H9 (cell line): ENCODE results near the gene PPP1R13B. TPM values are rescaled to one million over a fixed set of nuclear protein-coding genes. Genes with fewer than 3 reads are reported as not detected.

ENCODE experiments used
- DNase-seq: peaks from one replicate; pipeline ENCODE4 v3.0.0-alpha.2; 2017
- H2AFZ ChIP-seq: one replicate; pipeline ENCODE4 v1.6.1; 2013; ENCODE audit warnings: mild to moderate bottlenecking, low read length, control low read depth, moderate library complexity
- H2AK5ac ChIP-seq: 2 replicates; pipeline ENCODE4 v1.6.1; 2013; ENCODE audit warnings: low read length, control low read depth, mixed read lengths; ENCODE audit not compliant: insufficient read length
- H2BK120ac ChIP-seq: one replicate; pipeline ENCODE4 v1.6.1; 2013; ENCODE audit warnings: low read depth, mild to moderate bottlenecking, low read length, control low read depth, inconsistent platforms; ENCODE audit not compliant: poor library complexity, severe bottlenecking
- H2BK12ac ChIP-seq: 2 replicates; pipeline ENCODE4 v1.6.1; 2013; ENCODE audit warnings: low read length, control low read depth, mixed read lengths, low read depth; ENCODE audit not compliant: insufficient read length
- H2BK15ac ChIP-seq: 2 replicates; pipeline ENCODE4 v1.6.1; 2013; ENCODE audit warnings: low read depth, low read length, control low read depth
- H2BK20ac ChIP-seq: one replicate; pipeline ENCODE4 v1.6.1; 2013; ENCODE audit warnings: low read depth, mild to moderate bottlenecking, low read length, control low read depth, inconsistent platforms; ENCODE audit not compliant: poor library complexity, severe bottlenecking
- H2BK5ac ChIP-seq: 2 replicates; pipeline ENCODE4 v1.6.1; 2013; ENCODE audit warnings: low read length, control low read depth, mixed read lengths; ENCODE audit not compliant: insufficient read length
- H3K14ac ChIP-seq: 2 replicates; pipeline ENCODE4 v1.6.1; 2013; ENCODE audit warnings: low read length, control low read depth; ENCODE audit not compliant: insufficient read depth
- H3K18ac ChIP-seq: 2 replicates; pipeline ENCODE4 v1.6.1; 2013; ENCODE audit warnings: low read depth, mild to moderate bottlenecking, mixed read lengths, low read length, control low read depth; ENCODE audit not compliant: insufficient read length
- H3K23ac ChIP-seq: 2 replicates; pipeline ENCODE4 v1.6.1; 2013; ENCODE audit warnings: low read length, control low read depth, mixed read lengths, low read depth; ENCODE audit not compliant: insufficient read length
- H3K23me2 ChIP-seq: 2 replicates; pipeline ENCODE4 v1.6.1; 2013; ENCODE audit warnings: low read depth, mild to moderate bottlenecking, mixed read lengths, low read length, control low read depth; ENCODE audit not compliant: insufficient read length, poor library complexity, severe bottlenecking
- H3K27ac ChIP-seq: 2 replicates; pipeline ENCODE4 v1.5.1; 2013; ENCODE audit warnings: low read length, control low read depth, mixed read lengths, low read depth; ENCODE audit not compliant: insufficient read length
- H3K27me3 ChIP-seq: 2 replicates; pipeline ENCODE4 v1.6.1; 2013; ENCODE audit warnings: low read length, control low read depth, inconsistent platforms; ENCODE audit not compliant: insufficient read depth
- H3K4ac ChIP-seq: 2 replicates; pipeline ENCODE4 v1.6.1; 2013; ENCODE audit warnings: low read depth, mild to moderate bottlenecking, control low read depth, inconsistent platforms, low read length, moderate library complexity
- H3K4me1 ChIP-seq: 2 replicates; pipeline ENCODE4 v1.6.1; 2013; ENCODE audit warnings: low read length, control low read depth, inconsistent platforms; ENCODE audit not compliant: insufficient read depth
- H3K4me2 ChIP-seq: 2 replicates; pipeline ENCODE4 v1.6.1; 2013; ENCODE audit warnings: low read length, control low read depth, mixed read lengths; ENCODE audit not compliant: insufficient read length, insufficient read depth
- H3K56ac ChIP-seq: 2 replicates; pipeline ENCODE4 v1.6.1; 2013; ENCODE audit warnings: low read depth, mild to moderate bottlenecking, mixed read lengths, low read length, control low read depth; ENCODE audit not compliant: insufficient read length
- H3K79me1 ChIP-seq: 2 replicates; pipeline ENCODE4 v1.6.1; 2013; ENCODE audit warnings: low read depth, mild to moderate bottlenecking, moderate library complexity, low read length, control low read depth, inconsistent platforms; ENCODE audit not compliant: insufficient read depth, poor library complexity, severe bottlenecking
- H3K79me2 ChIP-seq: 2 replicates; pipeline ENCODE4 v1.6.1; 2013; ENCODE audit warnings: low read length, control low read depth, inconsistent platforms; ENCODE audit not compliant: insufficient read depth
- H3K9ac ChIP-seq: 2 replicates; pipeline ENCODE4 v1.6.1; 2013; ENCODE audit warnings: low read length, control low read depth, mixed read lengths; ENCODE audit not compliant: insufficient read length; ENCODE audit errors: extremely low read depth
- H3K9me3 ChIP-seq: one replicate; pipeline ENCODE4 v1.6.1; 2013; ENCODE audit warnings: low read depth, low read length, inconsistent platforms; ENCODE audit not compliant: control insufficient read depth
- H3T11ph ChIP-seq: one replicate; pipeline ENCODE4 v1.6.1; 2013; ENCODE audit warnings: mild to moderate bottlenecking, low read length, control low read depth, inconsistent platforms
- H4K20me1 ChIP-seq: one replicate; pipeline ENCODE4 v1.6.1; 2013; ENCODE audit not compliant: control insufficient read depth, insufficient read length, insufficient read depth
- H4K5ac ChIP-seq: 2 replicates; pipeline ENCODE4 v1.6.1; 2013; ENCODE audit warnings: low read depth, mild to moderate bottlenecking, mixed read lengths, low read length, control low read depth; ENCODE audit not compliant: insufficient read length
- H4K8ac ChIP-seq: replicated peaks from 2 replicates; pipeline ENCODE4 v1.6.1; 2013; ENCODE audit warnings: low read length, control low read depth, mixed read lengths, low read depth; ENCODE audit not compliant: insufficient read length
- H4K91ac ChIP-seq: 2 replicates; pipeline ENCODE4 v1.6.1; 2013; ENCODE audit warnings: low read depth, mild to moderate bottlenecking, moderate library complexity, mixed read lengths, low read length, control low read depth; ENCODE audit not compliant: insufficient read length
- H3K27ac Mint-ChIP-seq, 3 experiments: 2 replicates in 2 of 3; 3 replicates in 1 of 3; pipeline ENCODE4 v1.8.0; 2020 to 2021; ENCODE audit warnings: mixed read lengths in 3 of 3, mild to moderate bottlenecking in 1 of 3, moderate library complexity in 1 of 3
- H3K27me3 Mint-ChIP-seq: 2 replicates; pipeline ENCODE4 v1.8.0; 2021; ENCODE audit warnings: low read depth, mild to moderate bottlenecking, moderate library complexity, mixed read lengths
- H3K36me3 Mint-ChIP-seq, 3 experiments: 2 replicates in 2 of 3; 3 replicates in 1 of 3; pipeline ENCODE4 v1.8.0; 2020 to 2021; ENCODE audit warnings: low read depth in 3 of 3, mixed read lengths in 3 of 3; ENCODE audit not compliant: insufficient read depth in 1 of 3
- H3K4me1 Mint-ChIP-seq, 2 experiments: 2 replicates each; pipeline ENCODE4 v1.8.0; 2020; ENCODE audit warnings: mixed read lengths in 2 of 2
- H3K4me3 Mint-ChIP-seq, 2 experiments: 2 replicates in 1 of 2; 3 replicates in 1 of 2; pipeline ENCODE4 v1.8.0; 2020 to 2021; ENCODE audit warnings: mild to moderate bottlenecking in 2 of 2, mixed read lengths in 2 of 2, moderate library complexity in 1 of 2
- H3K9me3 Mint-ChIP-seq, 2 experiments: 2 replicates in 1 of 2; 3 replicates in 1 of 2; pipeline ENCODE4 v1.8.0; 2020; ENCODE audit warnings: mild to moderate bottlenecking in 2 of 2, mixed read lengths in 2 of 2, moderate library complexity in 1 of 2
- WGBS: extraction: QIAGEN DNeasy Blood & Tissue Kit; methylation state at CpG from one replicate; pipeline ENCODE4 v1.1.7; 2013; ENCODE audit warnings: missing lambda C conversion rate, low lambda C conversion rate, mixed read lengths; ENCODE audit not compliant: insufficient read length; ENCODE audit errors: extremely low coverage; 5-methylcytosine and 5-hydroxymethylcytosine counted together
- total RNA-seq: library from RNA; stranded (reverse); gene quantifications from 2 replicates; pipeline ENCODE4 v1.2.1, GENCODE V29; 2021
- TF ChIP-seq, protein P1 (sequence below): fragments of 200-600 bp; sonication (generic); conservative IDR thresholded peaks from 3 replicates; pipeline ENCODE4 v1.8.0; 2021; ENCODE audit warnings: antibody characterized with exemption, mild to moderate bottlenecking

The PPP1R13B gene
- total RNA-seq, 1 experiment from 2014 or later: 6.0 TPM

DNA sequence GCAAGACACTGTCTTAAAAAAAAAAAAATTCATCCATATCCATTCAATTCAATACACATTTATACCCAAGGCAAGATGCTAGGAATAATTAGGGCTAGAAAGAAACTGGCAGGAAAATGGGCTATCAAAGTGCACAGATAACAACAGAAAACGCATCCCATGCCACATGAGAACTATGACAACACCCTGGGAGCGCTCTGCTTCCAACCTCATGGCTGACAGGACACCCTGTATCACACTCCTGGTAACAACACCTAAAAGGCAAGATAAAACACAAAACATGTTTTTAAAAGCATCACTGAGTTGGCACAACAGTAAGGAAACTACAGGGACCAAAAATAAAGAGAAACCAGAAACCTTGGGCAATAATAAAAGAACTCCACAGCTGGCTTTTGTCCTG is 76.9 kb downstream of the PPP1R13B start:
- no peak overlapping the region for H3K18ac ChIP-seq
- no peak overlapping the region for H3T11ph ChIP-seq
- H2BK12ac ChIP-seq: no peak overlapping the region
- no peaks in the 10 kb centered on the region for H3K9me3 Mint-ChIP-seq
- H4K91ac ChIP-seq: no peak overlapping the region
- no peak for DNase-seq
- no peaks in the 10 kb centered on the region for H3K79me1 ChIP-seq
- H3K27me3 ChIP-seq: no peaks in the 10 kb centered on the region
- H3K36me3 Mint-ChIP-seq: no peaks in the 10 kb centered on the region
- H3K4ac ChIP-seq: no peak overlapping the region
- H3K23ac ChIP-seq: no peak overlapping the region
- H2BK5ac ChIP-seq: no peak overlapping the region
- H3K9me3 ChIP-seq: no peaks in the 10 kb centered on the region
- H4K5ac ChIP-seq: no peak overlapping the region
- H3K14ac ChIP-seq: no peak overlapping the region
- whole genome bisulfite sequencing: no CpG with 5 or more reads among the region's 2 CpGs
- H3K27ac Mint-ChIP-seq: no peak overlapping the region
- peaks cover under 1% of the 10 kb centered on the region; the same call in 1 of the 2 replicates for H3K4me1 ChIP-seq
- H3K79me2 ChIP-seq: no peaks in the 10 kb centered on the region
- no peaks in the 10 kb centered on the region for H3K23me2 ChIP-seq
- H3K4me2 ChIP-seq: no peak overlapping the region
- no peak overlapping the region for H2AFZ ChIP-seq
- H4K20me1 ChIP-seq: no peaks in the 10 kb centered on the region
- H4K8ac ChIP-seq: no peak overlapping the region
- H3K27ac ChIP-seq: no peak overlapping the region
- H2BK20ac ChIP-seq: no peak overlapping the region
- H3K4me1 Mint-ChIP-seq: no peaks in the 10 kb centered on the region; a peak in 1 of 4 replicates
- H2BK15ac ChIP-seq: no peak overlapping the region
- no peak overlapping the region for H2AK5ac ChIP-seq
- TF ChIP-seq, protein P1, sequence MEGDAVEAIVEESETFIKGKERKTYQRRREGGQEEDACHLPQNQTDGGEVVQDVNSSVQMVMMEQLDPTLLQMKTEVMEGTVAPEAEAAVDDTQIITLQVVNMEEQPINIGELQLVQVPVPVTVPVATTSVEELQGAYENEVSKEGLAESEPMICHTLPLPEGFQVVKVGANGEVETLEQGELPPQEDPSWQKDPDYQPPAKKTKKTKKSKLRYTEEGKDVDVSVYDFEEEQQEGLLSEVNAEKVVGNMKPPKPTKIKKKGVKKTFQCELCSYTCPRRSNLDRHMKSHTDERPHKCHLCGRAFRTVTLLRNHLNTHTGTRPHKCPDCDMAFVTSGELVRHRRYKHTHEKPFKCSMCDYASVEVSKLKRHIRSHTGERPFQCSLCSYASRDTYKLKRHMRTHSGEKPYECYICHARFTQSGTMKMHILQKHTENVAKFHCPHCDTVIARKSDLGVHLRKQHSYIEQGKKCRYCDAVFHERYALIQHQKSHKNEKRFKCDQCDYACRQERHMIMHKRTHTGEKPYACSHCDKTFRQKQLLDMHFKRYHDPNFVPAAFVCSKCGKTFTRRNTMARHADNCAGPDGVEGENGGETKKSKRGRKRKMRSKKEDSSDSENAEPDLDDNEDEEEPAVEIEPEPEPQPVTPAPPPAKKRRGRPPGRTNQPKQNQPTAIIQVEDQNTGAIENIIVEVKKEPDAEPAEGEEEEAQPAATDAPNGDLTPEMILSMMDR: no peak
- H3K56ac ChIP-seq: no peak overlapping the region
- no peak overlapping the region for H3K4me3 Mint-ChIP-seq
- H3K9ac ChIP-seq: no peak overlapping the region
- H2BK120ac ChIP-seq: no peak overlapping the region
- H3K27me3 Mint-ChIP-seq: no peaks in the 10 kb centered on the region
